AG04450 (cell line): ENCODE results near the gene FANCD2. TPM values are rescaled to one million over a fixed set of nuclear protein-coding genes. Genes with fewer than 3 reads are reported as not detected.
A peak's percentile ranks its signal among the peaks of the same experiment; 100 is the strongest.
"Not testable (repeated sequence)": the region's sequence is repeated elsewhere in the genome, so short reads cannot be mapped to it uniquely, and the experiment has no call there.

Source experiments
- CTCF ChIA-PET: fragments of 300-600, 350-600 bp; formaldehyde crosslinking; extraction: SDS; loops from one replicate; lab custom pipeline; 2022; ENCODE audit warnings: antibody characterized with exemption, inconsistent platforms; lab: Charles Lee
- POLR2A ChIA-PET: fragments of 350-600 bp; formaldehyde crosslinking; extraction: SDS; loops from one replicate; lab custom pipeline; 2021; ENCODE audit warnings: antibody characterized with exemption, inconsistent platforms; lab: Yijun Ruan, JAX
- DNase-seq: peaks from one replicate; pipeline ENCODE4 v3.0.0-alpha.2; 2011; ENCODE audit warnings: low read depth, low spot score
- H3K27ac ChIP-seq: one replicate; pipeline ENCODE4 v1.5.1; 2012; ENCODE audit warnings: low read depth, low read length, control low read depth
- H3K27me3 ChIP-seq: one replicate; pipeline ENCODE4 v1.6.0; 2012; ENCODE audit warnings: low read length; ENCODE audit not compliant: control insufficient read depth, insufficient read depth
- H3K4me3 ChIP-seq: 2 replicates; pipeline ENCODE4 v1.5.1; 2011; ENCODE audit warnings: mild to moderate bottlenecking, low read depth, low read length, control low read depth
- H3K9me3 ChIP-seq: 2 replicates; pipeline ENCODE4 v1.5.1; 2012; ENCODE audit warnings: low read length; ENCODE audit not compliant: control insufficient read depth, insufficient read depth
- polyA plus RNA-seq: library from polyadenylated mRNA; depleted of rRNA; stranded (reverse); fragments of >200 nt; gene quantifications from 2 replicates; pipeline ENCODE4 v1.2.3, GENCODE V29; 2011
- TF ChIP-seq, protein P1 (sequence below): IDR thresholded peaks from 2 replicates; pipeline ENCODE4 v1.5.1; 2011; ENCODE audit warnings: low read depth, low read length, control low read depth, inconsistent platforms

FANCD2 gene
- polyA plus RNA-seq, 1 experiment: 5.4 TPM

DNA sequence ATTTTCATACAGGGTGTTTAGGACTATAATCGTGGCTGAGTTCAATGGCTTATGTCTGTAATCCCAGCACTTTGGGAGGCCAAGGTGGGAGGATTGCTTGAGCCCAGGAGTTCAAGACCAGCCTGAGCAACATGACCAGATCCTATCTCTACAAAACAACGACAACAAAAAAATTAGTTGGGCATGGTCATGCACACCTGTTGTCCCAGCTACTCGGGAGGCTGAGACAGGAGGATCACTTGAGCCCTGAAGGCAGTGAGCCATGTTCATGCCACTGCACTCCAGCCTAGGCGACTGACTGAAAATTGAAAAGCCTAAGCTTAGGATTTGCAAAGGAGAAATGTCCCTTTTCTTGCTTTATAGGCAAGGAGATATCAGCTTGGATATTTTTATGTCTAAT, 90.7 kb downstream of the FANCD2 start:
- ChIA-PET CTCF (interaction anchor here (1.7 kb wide), 2 partner anchors 147 to 170 kb away, joined by 4 to 8 read pairs; no protein-coding TSS in a partner anchor), POLR2A (no interaction called here)
- TF ChIP-seq, protein P1, sequence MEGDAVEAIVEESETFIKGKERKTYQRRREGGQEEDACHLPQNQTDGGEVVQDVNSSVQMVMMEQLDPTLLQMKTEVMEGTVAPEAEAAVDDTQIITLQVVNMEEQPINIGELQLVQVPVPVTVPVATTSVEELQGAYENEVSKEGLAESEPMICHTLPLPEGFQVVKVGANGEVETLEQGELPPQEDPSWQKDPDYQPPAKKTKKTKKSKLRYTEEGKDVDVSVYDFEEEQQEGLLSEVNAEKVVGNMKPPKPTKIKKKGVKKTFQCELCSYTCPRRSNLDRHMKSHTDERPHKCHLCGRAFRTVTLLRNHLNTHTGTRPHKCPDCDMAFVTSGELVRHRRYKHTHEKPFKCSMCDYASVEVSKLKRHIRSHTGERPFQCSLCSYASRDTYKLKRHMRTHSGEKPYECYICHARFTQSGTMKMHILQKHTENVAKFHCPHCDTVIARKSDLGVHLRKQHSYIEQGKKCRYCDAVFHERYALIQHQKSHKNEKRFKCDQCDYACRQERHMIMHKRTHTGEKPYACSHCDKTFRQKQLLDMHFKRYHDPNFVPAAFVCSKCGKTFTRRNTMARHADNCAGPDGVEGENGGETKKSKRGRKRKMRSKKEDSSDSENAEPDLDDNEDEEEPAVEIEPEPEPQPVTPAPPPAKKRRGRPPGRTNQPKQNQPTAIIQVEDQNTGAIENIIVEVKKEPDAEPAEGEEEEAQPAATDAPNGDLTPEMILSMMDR: no peak
- Histone ChIP-seq H3K27ac (no peak overlapping the region), H3K27me3 (no peaks in the 10 kb centered on the region), H3K4me3 (peak overlapping the region; percentile 70), H3K9me3 (no peaks in the 10 kb centered on the region)
- DNase-seq: no peak

DNA sequence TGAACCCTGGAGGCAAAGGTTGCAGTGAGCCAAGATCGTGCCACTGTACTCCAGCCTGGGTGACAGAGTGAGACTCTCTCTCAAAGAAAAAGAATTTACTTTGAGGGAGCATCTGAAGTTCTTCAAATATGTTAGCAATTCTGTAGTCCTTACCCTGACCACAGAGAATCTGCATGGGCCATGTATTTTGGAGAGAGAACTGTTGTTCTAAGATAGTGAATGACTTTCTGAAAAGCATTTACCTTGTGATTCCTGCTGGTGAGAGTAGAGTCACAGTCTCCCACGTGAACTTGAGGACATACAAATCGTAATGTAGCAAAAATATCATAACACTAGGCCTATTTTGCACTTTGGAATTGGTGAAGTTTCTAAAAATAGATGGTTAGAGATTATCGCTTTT, 93.1 kb downstream of the FANCD2 start:
- H3K27me3 ChIP-seq: no peaks in the 10 kb centered on the region
- no peak overlapping the region for H3K27ac ChIP-seq
- ChIA-PET CTCF (no interaction called here), POLR2A (interaction anchor here (0.7 kb wide), 1 partner anchor 158 kb away, joined by 5 read pairs; no protein-coding TSS in a partner anchor)
- DNase-seq: no peak
- no peaks in the 10 kb centered on the region for H3K9me3 ChIP-seq
- TF ChIP-seq, protein P1: no peak
- no peak overlapping the region for H3K4me3 ChIP-seq

GRCh38 chr3:10121064-10121463, 94.8 kb downstream of the FANCD2 start:
- CTCF ChIA-PET: no interaction called here
- POLR2A ChIA-PET: no interaction called here
- Histone ChIP-seq H3K9me3 (no peaks in the 10 kb centered on the region), H3K27ac (no peak overlapping the region), H3K27me3 (no peaks in the 10 kb centered on the region), H3K4me3 (no peak overlapping the region)
- TF ChIP-seq, protein P1: no peak
- no peak for DNase-seq

DNA sequence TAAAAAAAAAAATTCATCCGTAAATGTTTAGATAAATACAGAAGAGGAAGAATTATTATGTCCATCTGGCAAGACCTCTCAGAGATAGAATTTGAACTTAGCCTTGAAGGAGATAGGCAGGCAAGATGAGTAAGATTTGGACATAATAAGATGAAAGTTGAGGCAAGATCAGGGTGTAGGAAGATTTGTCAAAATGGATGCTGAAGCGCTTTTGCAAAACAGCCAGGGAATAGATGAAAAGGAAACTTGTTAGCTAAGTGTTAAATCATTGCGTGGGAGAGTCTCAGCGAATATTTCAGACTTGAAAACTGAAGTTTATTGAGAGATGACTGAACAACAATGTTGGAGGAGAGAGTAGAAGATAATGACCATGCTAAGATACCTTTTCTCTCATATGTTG, 96.5 kb downstream of the FANCD2 start:
- POLR2A ChIA-PET: no interaction called here

GRCh38 chr3:10135872-10136271, 109.6 kb downstream of the FANCD2 start:
- CTCF ChIA-PET, POLR2A ChIA-PET, H3K9me3 ChIP-seq, H3K27me3 ChIP-seq, DNase-seq, H3K4me3 ChIP-seq, H3K27ac ChIP-seq: not testable (repeated sequence)

More for the DNA sequence above, 96.5 kb downstream of the FANCD2 start:
- no peaks in the 10 kb centered on the region for H3K9me3 ChIP-seq
- H3K4me3 ChIP-seq: no peak overlapping the region
- H3K27ac ChIP-seq: no peak overlapping the region
- CTCF ChIA-PET: no interaction called here
- DNase-seq: no peak
- TF ChIP-seq, protein P1: no peak
- H3K27me3 ChIP-seq: no peaks in the 10 kb centered on the region
